DOHH2 (cell line): ENCODE measurements around the gene TOGARAM2.

Source experiments
- EZH2phosphoT487 ChIP-seq: fragments of 200-600 bp; sonication (generic); IDR thresholded peaks from 2 replicates; pipeline ENCODE4 v1.6.1; 2017; ENCODE audit warnings: borderline replicate concordance, mild to moderate bottlenecking, antibody characterized with exemption, low read length, moderate library complexity, mixed read lengths
- TF ChIP-seq, protein P1 (sequence below): fragments of 200-600 bp; sonication (generic); IDR thresholded peaks from one replicate; pipeline ENCODE4 v1.5.1; 2014; ENCODE audit warnings: antibody characterized with exemption, mild to moderate bottlenecking, low read depth, low read length; ENCODE audit not compliant: poor library complexity, severe bottlenecking

DNA sequence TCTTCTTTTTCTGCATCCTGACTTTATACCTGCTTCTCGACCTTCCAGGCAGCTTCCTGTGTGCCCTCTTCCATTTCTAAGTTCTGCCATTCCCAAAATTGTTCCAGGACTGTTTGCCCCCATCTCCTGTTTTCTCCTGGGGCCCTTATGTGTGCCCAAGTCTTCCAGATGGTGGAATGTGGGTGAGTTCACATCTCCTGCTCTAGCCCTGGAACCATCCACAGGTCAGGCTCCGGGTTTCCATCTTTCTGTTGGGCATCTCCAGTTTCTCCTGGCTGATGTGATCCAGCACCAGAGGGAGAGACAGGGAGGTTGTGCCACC lies 25.8 kb downstream of the TOGARAM2 start:
- no peak for TF ChIP-seq EZH2phosphoT487
- TF ChIP-seq, protein P1, sequence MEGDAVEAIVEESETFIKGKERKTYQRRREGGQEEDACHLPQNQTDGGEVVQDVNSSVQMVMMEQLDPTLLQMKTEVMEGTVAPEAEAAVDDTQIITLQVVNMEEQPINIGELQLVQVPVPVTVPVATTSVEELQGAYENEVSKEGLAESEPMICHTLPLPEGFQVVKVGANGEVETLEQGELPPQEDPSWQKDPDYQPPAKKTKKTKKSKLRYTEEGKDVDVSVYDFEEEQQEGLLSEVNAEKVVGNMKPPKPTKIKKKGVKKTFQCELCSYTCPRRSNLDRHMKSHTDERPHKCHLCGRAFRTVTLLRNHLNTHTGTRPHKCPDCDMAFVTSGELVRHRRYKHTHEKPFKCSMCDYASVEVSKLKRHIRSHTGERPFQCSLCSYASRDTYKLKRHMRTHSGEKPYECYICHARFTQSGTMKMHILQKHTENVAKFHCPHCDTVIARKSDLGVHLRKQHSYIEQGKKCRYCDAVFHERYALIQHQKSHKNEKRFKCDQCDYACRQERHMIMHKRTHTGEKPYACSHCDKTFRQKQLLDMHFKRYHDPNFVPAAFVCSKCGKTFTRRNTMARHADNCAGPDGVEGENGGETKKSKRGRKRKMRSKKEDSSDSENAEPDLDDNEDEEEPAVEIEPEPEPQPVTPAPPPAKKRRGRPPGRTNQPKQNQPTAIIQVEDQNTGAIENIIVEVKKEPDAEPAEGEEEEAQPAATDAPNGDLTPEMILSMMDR = no peak
